Medulla oblongata (tissue), 1 donor: ENCODE results near the gene SPAG7.
A peak's percentile ranks its signal among the peaks of the same experiment; 100 is the strongest.

ENCODE experiments used
- DNase-seq: peaks from one replicate; pipeline ENCODE4 v3.0.0-alpha.2; 2015; ENCODE audit errors: extremely low spot score

The SPAG7 gene, protein sequence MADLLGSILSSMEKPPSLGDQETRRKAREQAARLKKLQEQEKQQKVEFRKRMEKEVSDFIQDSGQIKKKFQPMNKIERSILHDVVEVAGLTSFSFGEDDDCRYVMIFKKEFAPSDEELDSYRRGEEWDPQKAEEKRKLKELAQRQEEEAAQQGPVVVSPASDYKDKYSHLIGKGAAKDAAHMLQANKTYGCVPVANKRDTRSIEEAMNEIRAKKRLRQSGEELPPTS

DNA sequence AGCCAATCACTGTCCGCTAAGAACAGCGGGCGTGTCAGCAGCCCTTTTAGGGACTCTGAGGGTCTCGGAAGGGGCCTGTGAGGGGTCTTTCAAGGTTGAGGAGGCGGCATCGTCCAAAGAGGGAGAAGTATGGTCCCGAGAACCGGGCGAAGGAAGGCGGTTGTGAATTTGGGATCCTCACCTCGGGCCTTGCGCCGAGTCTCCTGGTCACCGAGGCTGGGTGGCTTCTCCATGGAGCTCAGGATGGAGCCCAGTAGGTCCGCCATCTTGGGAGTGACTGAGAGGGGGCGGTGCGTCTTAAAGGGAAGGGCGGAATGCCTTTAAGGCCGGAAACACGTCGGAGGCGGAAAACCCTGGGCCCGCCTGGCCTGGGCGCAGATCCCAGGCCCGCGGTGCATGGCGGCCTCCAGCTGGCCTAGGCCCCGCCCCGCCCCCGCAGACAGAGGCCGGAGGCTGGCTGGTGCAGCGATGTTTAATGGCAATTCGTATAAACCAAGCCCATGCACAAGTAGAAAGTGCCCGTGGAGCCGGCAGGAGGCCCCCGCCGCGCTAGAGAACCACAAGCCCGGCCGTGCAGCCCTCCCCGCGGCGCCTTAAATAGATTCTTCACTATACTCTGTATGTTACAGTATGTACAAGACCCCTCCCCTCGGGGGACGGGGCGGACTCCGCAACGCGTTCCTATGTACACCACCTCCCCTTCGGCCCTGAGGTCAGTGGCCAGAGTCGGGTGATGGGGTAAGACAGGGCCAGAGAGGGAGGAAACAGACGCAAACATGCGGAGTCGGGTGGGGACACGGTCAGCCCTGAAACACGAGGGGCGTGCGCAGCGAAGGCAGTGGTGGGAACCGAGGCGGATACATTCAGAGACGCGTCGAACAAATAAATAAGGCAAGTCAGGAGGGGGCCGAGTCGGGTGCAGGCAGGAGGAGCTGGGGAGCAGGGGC lies at the start of gene SPAG7:
Gene SPAG7, minus strand, starts transcription at position 279 of the 947 bp plus-strand sequence. Its CDS starts 13 bp downstream, at position 266.
- DNase-seq: peak; percentile 98

DNA sequence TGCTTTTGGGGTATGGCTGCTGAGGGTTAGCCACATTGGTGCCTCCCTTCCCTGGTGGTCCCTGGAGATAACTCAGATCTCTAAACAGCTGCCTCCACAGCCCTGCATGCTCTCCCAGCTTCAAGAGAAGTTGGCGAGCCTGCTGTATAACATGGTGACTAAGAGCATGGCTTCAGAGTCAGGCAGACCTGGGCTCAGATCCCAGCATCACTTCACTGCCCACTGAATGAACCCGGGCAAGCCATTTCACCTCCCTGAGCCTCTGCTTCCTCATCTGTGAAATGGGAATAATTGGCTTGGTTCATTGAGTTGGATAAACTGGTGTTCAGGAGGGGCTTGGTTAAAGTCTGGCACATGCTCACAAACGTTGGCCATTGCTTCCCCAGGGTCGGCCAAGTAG lies 46.7 kb upstream of the SPAG7 start:
- no peak for DNase-seq

DNA sequence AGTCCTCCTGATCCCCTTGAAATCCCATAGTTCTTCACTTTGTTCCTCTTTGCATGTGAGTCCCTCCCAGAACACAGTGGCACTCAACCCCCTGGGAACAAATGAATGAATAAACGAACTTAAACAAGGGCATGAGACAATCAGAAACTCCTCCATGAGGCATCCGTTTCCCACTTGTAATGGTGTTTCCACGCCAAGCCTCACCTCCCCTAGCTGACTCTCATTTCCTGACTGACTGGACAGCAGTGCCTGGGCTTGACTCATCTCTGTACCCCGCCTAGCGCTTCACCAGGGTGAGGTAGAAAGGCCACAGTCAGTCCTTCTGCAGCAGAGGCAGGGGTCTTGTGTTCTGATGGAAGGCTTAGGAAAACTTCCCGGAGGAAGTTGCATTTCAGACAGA lies 44.3 kb upstream of the SPAG7 start:
- no peak for DNase-seq

DNA sequence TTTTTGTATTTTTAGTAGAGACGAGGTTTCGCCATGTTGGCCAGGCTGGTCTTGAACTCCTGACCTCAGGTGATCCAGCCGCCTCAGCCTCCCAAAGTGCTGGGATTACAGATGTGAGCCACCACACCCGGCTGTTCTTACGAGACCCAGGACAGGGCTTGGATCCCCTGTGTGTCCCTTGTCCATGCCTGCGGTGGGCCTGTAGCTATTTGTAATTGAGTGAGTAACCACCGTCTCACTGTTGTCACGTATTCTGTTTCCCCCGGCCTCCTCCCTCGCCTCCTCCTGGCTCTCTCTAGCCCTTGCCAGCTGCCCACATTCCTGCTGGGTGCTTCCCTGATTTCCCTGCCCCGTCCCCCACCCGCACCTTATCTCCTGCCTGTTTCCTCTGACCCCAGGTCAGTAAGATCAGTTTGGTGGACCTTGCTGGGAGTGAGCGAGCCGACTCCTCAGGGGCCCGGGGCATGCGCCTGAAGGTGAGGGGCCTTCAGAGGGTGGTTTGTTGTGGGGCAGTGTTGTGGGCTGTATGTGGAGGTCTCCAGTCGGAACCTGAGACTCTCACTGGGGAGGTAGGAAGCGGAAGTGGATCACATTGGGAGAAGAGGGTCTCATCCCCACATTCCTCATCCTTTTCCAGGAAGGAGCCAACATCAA lies 35.7 kb upstream of the SPAG7 start:
- DNase-seq: no peak

DNA sequence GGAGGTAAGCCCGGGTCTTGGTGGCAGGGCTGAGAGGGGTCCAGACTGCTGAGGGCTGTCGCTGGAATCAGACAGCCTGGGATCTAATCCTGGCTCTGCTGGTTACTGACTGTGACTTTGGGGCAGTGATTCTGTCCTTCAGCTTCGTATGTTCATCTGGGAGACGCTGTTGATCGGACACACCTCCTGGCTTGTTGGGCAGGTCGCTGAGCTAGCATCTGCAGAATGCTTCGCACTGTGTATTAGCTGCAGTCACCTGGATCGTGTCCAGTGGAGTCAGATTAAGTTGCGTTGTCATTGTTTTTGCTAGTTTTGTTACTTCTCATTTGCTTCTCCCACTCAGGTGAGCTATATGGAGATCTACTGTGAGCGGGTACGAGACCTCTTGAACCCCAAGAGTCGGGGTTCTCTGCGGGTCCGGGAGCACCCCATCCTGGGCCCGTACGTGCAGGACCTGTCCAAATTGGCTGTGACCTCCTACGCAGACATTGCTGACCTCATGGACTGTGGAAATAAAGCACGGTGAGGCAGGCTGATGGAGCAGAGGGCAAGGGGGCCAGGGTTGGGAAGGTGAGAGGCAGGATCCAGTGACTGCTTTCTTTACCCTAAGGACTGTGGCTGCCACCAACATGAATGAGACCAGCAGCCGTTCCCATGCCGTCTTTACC lies 34.6 kb upstream of the SPAG7 start:
- DNase-seq: no peak

DNA sequence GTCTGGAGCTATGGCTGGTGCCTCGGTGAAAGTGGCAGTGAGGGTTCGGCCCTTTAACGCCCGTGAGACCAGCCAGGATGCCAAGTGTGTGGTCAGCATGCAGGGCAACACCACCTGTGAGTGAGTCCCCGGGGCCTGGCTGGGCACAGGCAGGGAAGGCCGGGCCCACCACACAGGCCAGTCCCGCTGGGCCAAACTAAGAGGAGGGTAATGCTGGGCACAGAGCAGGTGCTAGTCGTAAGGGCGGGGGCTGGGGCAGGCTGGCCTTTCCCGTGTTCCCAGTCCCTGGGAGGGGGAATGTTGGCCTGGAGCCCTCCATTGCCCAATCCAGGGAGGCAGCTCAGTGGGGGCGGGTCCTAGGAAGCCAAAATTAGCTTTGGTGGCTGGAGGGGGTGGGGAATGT lies 32.6 kb upstream of the SPAG7 start:
- DNase-seq: no peak

DNA sequence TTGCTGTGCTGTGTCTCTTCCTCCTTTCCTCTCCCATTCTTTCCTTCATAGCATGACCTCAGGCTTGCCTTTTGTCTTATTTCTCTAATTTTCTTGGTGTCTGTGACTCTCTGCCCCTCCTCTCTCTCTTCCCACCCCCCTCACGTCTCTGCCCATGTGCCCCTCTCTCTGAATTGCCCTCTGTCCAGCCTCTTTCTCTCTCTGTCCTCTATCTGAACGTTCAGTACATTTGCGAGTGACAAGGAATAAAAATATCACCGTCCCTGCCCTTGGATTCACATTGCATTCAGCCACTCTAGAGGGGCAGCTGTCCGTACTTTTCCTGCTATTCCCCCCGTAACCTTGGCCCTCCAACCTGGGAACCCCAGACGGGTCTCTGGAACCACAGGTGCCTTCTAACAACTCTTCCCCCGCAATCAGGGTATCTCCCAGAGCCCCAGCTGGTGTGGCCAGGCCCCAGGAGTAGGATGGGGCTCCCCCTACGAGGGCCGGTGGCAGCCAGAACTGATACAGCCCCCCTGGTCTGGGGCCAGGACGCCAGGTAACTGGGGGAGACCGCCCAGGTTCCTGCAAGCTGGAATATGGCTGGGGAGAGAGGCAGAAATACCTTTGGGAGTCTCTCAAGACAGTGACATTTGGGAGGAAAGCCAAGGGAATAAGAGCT lies 31.9 kb upstream of the SPAG7 start:
- DNase-seq: no peak

DNA sequence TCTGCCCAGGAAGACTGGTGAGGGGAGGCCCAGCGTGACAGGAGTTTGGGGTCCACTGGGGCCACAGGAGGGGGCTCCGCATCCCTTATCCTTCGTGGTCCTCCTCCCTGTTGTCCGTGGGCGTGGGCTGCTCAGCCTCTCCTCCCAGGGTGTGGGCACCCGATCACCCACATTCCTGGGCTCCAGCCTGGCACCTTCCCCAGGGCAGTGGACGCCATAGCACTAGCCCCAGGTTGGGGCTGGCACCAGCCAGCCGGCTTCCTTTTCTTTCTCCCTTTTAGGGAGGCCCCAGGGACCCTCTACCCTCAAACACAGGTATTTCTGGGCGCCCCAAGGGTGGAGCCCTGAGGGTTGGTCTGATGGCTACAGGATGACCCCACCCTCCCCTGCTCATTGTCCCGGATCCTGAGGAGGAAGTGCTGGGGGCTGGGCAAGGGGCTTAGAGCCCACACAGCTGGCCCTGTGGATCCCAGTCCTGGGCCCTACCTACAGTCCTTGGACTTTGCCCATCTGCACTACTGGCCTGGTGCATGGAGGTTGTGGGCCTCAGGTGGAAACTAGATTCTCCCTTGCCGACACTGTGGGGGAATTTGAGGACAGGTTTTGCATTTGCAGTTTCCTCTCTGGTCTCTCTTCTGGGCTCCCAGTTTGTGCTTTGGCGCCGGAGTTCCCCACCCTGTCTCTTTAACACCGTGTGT lies 31.3 kb upstream of the SPAG7 start:
- no peak for DNase-seq

DNA sequence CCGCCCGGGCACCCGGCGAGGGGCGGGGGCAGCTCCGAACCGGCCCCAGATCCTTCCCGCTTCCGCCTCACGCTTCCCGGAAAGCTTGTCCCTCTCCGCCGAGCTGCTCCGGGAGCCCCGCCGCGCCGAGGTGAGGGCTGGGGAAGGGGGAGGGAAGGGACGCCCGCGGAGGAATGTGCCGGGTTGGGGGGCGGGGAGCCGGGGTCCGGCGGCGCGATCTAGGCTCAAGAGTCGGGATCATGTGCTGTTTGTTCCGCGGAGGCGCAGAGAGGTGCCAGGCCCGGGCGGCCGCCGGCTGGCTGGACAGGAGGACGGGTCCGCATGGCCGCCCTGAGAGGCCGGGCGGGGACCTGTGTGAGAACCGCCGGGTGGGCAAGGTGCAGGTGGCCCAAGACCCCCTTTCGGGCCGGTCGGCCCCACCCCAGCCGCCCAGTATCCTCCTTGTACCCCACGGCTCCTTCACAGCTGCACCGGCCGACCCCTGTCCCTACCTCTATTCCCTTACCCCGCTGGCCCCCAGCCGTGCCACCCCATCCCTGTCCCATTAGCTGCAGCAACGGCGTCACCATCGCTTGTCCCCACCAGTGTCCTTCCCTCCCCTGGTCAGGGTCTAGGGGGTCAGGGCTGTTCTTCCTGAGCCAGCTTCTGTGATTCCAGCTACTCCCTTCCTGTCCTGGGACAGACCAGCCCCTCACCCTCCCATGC lies 30.6 kb upstream of the SPAG7 start:
- DNase-seq: peak; percentile 17

DNA sequence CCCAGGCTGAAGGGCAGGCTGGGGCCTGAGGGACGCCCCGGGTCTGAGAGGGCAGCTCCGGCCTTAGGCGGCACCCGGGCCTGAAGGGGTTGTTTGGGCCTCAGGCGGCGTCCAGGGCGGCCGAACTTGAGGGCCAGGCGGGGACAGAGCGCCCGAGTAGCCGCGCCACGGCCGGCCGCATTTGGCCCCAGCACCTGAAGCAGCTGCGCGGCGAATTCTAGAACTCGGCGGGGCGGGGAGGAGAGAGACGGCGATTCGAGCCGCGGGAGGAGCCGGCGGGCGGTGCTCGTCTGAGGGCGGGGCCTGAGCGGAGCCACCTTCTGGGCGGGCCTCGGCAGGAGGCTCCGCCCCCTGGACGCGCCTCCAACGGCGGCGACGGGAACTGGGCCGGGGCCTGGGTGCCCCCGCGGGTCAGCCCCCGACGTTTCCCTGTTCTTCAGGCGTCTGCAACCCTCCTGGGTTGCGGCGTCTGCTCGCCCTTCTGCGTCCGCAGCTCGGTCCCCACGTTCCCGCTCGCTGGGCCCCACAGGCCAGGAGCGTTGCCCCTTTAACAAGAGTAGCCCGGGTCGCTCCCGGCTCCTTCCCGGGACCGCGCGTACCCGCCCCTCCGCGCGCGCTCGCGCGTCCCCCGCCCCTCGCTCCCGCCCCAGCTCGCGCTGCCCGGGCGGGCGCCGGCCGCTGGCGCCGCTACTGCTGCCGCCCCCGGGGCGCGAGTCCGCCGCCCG lies 29.8 kb upstream of the SPAG7 start, which contains the start of the genes INCA1 and KIF1C:
Gene INCA1, minus strand, starts transcription at position 221 of the 725 bp plus-strand sequence. CDS start 3,085 bp downstream, outside the sequence.
Gene KIF1C, plus strand, starts transcription at position 649 of the 725 bp plus-strand sequence. CDS start 2,297 bp downstream, outside the sequence.
- peak; percentile 96 for DNase-seq

DNA sequence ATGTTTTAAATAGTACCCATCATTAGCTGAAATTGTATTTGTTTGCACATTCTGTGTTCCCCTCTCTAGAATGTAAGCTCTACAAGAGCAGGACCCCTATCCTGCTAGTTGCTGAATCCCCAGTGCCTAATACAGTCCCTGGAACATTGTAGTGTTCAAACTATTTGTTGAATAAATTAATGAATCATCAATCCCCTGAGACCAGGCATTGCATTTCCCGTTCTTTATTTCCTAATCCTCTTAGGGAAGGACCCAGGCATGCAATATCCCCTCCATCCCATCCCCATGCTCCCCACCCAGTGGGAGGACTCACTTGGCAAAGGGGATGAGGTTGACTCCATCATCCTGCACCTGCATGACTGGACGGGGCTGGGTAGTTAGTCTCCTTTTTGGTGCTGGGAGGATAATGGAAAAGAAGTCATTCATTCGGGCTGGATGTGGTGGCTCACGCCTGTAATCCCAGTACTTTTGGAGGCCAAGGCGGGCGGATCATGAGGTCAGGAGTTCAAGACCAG lies 26.5 kb upstream of the SPAG7 start:
- DNase-seq: no peak

DNA sequence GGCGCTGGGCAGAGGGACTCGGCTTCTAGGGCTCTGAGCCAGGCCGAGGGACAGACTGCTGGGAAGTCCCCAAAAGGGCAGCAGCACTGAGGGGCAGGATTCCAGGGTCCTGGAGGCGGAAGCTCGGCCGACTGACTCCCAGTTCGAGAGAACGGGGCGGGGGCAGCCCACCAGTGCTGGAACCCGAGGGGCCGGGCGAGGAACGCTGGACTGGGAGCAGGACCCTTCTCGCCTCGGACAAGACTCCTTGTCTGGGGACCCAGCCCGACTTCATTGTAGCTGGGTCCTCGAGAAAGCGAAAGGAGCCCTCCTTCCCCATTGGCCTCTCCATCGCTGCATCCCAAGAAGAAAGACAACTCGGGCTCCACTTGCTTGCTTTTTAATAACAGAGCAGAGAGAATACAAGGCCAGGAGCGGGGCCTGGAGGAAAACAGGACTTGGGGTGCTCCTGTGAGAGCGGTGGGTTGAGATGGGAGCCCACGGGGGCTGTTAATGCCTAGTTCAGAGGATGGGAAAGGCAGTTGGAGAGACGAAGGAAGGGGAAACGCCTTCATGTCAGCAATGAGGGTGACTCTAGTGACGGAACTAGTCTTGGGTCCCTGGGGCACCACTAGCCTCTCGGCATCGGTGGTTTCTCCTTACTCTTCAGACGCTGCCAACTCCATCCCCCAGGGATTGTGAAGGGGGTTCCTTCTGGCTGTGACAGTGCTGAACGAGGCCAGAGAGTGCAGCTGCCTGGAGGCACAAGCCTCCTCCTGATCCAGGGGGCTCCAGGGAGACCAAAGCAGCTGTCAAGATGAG lies 20.4 kb upstream of the SPAG7 start:
- peak; percentile 30 for DNase-seq

DNA sequence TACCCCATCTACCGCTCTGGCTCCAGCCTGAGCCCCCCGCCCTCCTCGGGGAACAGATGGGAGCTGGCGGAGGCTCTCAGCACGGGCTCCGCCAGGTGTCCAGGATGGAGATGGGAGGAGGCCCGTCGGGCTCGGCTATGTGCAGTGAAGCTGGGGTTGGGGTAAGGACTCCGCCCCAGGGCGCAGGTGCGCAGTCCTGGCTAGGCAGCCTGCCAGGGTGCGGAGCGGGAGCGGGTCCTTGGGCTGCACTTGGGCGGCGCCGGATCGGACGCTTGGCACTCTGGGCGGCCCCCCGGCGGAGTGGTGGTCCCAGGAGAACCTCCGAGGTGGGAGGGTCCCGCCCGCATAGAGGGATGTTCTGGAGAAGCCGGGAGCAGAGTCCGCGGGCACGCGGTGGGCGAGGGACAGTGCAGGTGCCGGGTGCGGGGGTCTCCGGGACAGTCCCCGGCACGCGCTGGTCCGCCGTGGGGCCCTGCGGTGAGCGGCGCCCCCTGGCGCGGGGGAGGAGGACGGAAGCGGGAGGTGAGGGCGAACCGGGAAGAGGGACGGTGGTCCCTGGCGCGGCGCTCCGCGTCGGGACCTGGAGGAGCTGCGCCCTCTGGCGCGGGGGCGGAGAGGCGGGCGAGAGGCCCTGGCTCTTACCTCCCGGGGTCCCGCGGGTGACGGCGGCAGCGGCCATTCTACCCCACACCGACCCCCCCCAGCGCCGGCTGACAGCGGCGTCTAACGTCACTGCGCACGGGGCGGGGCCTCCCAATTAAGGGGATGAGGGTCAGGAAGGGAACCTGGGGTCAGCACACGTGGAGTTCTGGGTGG lies 19.5 kb upstream of the SPAG7 start, which contains the start of gene CAMTA2:
Gene CAMTA2, minus strand, starts transcription at position 725 of the 816 bp plus-strand sequence. CDS start 1,453 bp downstream, outside the sequence.
- peak; percentile 89 for DNase-seq

DNA sequence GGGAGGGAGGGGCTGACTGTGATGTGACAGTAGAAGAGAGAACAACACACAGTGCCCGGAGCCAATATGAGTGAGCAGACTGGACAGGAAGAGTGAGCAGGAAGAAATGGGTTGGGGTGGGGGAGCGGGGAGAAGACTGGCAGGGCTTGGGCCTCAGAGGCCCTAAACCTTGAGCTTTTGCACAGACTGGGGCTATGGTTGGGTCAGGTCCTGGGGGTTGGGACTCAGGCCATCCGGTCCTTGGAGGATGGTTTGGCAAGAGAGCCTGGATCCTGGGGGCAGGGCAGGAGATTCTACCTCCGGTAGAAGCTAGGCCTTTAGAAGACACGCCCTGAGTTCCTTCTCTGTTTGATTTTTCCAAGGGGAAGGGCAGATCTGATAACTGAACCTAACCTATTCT lies 18.8 kb upstream of the SPAG7 start:
- no peak for DNase-seq

DNA sequence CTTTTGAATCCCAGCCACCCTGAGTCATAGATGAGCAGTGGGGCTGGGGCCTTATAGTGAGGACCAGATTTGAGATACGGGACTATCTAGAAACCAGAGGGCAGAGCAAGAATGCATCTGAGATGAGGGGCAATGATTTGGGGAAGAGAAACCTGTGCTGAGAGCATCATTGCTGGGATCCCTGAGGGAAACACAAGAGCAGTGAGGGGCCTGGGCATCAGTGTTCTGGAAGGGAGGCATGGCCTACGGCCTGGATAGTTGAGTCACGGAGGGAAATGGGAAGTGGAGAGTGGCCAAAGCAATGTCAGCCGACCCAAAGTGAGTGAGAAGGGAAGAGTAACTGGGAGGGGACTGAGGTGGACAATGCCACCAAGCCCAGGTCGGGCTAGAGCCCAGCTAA lies 14.7 kb upstream of the SPAG7 start:
- no peak for DNase-seq

DNA sequence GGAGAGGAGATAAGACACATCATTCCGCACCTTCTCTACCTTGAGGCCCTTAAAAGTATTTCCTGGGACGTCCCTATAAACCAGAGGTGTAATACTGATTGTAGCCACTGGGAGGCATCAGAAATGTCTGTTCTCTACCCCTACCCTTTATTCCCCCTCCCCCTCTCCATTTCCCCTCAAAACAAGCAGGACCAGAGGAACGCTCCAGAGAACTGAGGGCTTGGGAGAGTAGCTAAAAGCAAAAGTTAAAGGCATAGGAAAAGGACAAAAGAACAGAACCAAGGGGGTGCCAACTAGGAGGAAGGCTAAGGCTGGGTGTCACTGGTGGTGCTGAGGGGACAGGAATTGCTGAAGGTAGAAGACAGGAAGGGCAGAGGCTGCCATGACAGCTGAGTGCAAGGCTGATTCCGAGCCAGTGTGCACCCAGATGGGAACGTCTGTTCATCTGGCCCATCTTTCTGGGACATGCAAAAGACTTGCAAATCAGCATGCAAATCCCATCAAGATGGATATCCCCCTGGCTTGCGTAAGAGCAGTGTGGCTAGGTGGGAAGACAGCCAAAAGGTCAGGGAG lies 13.1 kb upstream of the SPAG7 start:
- DNase-seq: peak; percentile 50

DNA sequence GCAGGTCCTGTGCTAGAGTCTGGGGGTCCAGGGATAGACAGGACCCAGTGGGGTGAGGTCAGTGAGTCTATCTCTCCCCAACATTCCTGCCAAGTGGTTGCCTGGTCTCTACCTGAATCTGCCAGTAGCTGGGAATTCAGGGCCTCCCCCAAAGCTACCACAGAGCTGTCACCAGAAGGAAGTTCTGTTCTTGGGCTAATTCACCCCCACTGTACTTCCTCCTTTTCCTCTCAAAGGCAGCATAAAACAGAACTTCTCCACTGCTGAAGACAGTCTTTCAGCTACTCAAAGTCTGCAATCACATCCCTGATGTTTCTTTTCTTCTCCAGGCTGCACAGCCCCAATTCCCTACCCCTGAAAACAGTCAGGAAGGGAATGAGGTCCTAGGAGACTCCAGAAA lies 11.1 kb upstream of the SPAG7 start:
- DNase-seq: peak; percentile 52
